ENCODE measurements around the gene DAPK1.

The DAPK1 gene

DNA sequence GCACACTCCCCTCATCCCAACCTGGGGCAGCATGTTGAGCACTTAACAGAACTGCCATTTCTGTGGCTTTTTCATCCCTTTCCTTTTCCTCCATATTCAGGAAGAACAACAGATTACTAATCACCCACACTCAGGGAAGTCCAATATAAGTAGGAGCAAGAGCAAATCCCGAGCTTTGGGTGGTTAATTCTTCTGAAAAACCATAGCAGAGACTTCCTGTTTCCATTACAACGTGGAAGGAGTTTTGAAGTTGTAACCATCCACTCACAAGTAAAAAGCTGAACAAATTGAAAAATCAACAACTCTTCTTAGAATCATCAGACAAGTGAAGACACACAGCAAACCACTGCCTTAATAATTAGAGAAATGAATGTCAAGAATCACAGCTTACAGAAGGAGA is 236.4 kb downstream of the DAPK1 start:
- DNase-seq: no peak
- H3K4me2 ChIP-seq (ENCODE audit: low read depth, low read length): no peak overlapping the region
- TF ChIP-seq EZH2 (optimal IDR thresholded peaks at IDR 0.05; ENCODE audit: low read depth, low read length): no peak
- TF ChIP-seq EZH2phosphoT487 (IDR thresholded peaks at IDR 0.05; ENCODE audit: low read length): no peak
- TF ChIP-seq, protein P1, sequence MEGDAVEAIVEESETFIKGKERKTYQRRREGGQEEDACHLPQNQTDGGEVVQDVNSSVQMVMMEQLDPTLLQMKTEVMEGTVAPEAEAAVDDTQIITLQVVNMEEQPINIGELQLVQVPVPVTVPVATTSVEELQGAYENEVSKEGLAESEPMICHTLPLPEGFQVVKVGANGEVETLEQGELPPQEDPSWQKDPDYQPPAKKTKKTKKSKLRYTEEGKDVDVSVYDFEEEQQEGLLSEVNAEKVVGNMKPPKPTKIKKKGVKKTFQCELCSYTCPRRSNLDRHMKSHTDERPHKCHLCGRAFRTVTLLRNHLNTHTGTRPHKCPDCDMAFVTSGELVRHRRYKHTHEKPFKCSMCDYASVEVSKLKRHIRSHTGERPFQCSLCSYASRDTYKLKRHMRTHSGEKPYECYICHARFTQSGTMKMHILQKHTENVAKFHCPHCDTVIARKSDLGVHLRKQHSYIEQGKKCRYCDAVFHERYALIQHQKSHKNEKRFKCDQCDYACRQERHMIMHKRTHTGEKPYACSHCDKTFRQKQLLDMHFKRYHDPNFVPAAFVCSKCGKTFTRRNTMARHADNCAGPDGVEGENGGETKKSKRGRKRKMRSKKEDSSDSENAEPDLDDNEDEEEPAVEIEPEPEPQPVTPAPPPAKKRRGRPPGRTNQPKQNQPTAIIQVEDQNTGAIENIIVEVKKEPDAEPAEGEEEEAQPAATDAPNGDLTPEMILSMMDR (IDR thresholded peaks at IDR 0.05; ENCODE audit: low read length): no peak

DNA sequence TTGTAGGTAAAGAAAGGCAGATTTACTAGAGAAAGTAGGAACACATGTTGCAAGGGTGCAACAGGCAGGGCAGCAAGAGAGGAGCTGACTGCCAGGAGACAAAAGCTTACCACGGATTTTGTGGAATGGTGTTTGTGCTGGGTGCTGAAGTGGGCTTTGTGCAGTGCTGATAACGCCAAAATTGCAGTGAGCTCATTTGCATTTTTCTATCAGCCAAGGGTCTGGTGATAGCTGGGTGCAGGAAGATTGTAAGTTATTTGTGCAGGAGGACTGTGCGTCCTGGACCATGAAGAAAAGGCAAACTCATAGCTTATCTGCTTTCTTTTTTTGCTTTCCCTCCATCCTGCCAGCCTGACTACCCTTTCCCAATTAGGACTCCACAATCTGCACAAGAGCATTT is 241.9 kb downstream of the DAPK1 start:
- Histone ChIP-seq H3K79me2 (ENCODE audit: low read length) (no peaks in the 10 kb centered on the region), H3K9me2 (replicated peaks; ENCODE audit: insufficient read depth, low read length) (no peaks in the 10 kb centered on the region), H4K20me1 (ENCODE audit: insufficient read depth, low read length) (no peaks in the 10 kb centered on the region), H3K4me3 (ENCODE audit: low read length) (no peak overlapping the region), H3K27me3 (replicated peaks; ENCODE audit: insufficient read depth, low read length) (no peaks in the 10 kb centered on the region), H3K4me2 (ENCODE audit: low read depth, low read length) (no peak overlapping the region), H3K4me1 (ENCODE audit: low read length) (no peaks in the 10 kb centered on the region), H3K9me3 (replicated peaks; ENCODE audit: insufficient read depth, low read length) (no peaks in the 10 kb centered on the region), H3F3A (ENCODE audit: insufficient read depth, low read length) (no peaks in the 10 kb centered on the region), H3K9ac (ENCODE audit: low read length) (no peak overlapping the region), H3K27ac (ENCODE audit: low read length) (no peak overlapping the region), H3K36me3 (replicated peaks; ENCODE audit: insufficient read depth, low read length) (no peaks in the 10 kb centered on the region), H2AFZ (ENCODE audit: low read length) (no peak overlapping the region)
- TF ChIP-seq EZH2phosphoT487 (IDR thresholded peaks at IDR 0.05; ENCODE audit: low read length) (no peak), EZH2 (optimal IDR thresholded peaks at IDR 0.05; ENCODE audit: low read depth, low read length) (no peak)
- TF ChIP-seq, protein P1 (IDR thresholded peaks at IDR 0.05; ENCODE audit: low read length): no peak
- DNase-seq: no peak

More for the DNA sequence above, 236.4 kb downstream of the DAPK1 start:
- no peaks in the 10 kb centered on the region for H3F3A ChIP-seq (ENCODE audit: insufficient read depth, low read length)
- H3K27me3 ChIP-seq (replicated peaks; ENCODE audit: insufficient read depth, low read length): no peaks in the 10 kb centered on the region
- no peaks in the 10 kb centered on the region for H3K79me2 ChIP-seq (ENCODE audit: low read length)
- H3K27ac ChIP-seq (ENCODE audit: low read length): no peak overlapping the region
- H3K4me1 ChIP-seq (ENCODE audit: low read length): no peaks in the 10 kb centered on the region
- H4K20me1 ChIP-seq (ENCODE audit: insufficient read depth, low read length): no peaks in the 10 kb centered on the region
- H2AFZ ChIP-seq (ENCODE audit: low read length): no peak overlapping the region
- no peaks in the 10 kb centered on the region for H3K36me3 ChIP-seq (replicated peaks; ENCODE audit: insufficient read depth, low read length)
- H3K9me2 ChIP-seq (replicated peaks; ENCODE audit: insufficient read depth, low read length): no peaks in the 10 kb centered on the region
- no peaks in the 10 kb centered on the region for H3K9me3 ChIP-seq (replicated peaks; ENCODE audit: insufficient read depth, low read length)
- no peak overlapping the region for H3K4me3 ChIP-seq (ENCODE audit: low read length)
- no peak overlapping the region for H3K9ac ChIP-seq (ENCODE audit: low read length)

DNA sequence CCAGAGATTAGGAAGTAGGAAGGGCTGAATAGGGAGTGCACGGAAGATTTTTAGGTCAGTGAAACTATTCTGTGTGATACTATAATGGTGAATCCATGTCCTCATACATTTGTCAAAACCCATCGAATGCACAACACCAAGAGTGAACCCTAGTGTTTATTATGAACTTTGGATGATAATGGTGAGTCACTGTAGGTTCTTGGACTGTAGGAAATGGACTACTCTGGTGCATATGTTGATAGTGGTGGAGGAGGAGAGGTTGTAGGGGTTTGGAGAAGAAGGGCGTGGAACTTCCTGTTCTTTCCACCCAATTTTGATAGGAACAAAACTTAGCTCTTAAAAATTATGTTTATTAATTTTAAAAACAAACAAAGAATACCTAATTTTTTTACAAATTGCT is 242.5 kb downstream of the DAPK1 start:
- H3K9me2 ChIP-seq (replicated peaks; ENCODE audit: insufficient read depth, low read length): no peaks in the 10 kb centered on the region

More for the DNA sequence above, 242.5 kb downstream of the DAPK1 start:
- H3K36me3 ChIP-seq (replicated peaks; ENCODE audit: insufficient read depth, low read length): no peaks in the 10 kb centered on the region
- TF ChIP-seq, protein P1 (IDR thresholded peaks at IDR 0.05; ENCODE audit: low read length): no peak
- H3K4me3 ChIP-seq (ENCODE audit: low read length): no peak overlapping the region
- no peaks in the 10 kb centered on the region for H3K9me3 ChIP-seq (replicated peaks; ENCODE audit: insufficient read depth, low read length)
- no peak overlapping the region for H3K4me2 ChIP-seq (ENCODE audit: low read depth, low read length)
- no peaks in the 10 kb centered on the region for H3K27me3 ChIP-seq (replicated peaks; ENCODE audit: insufficient read depth, low read length)
- H3K79me2 ChIP-seq (ENCODE audit: low read length): no peaks in the 10 kb centered on the region
- H3K4me1 ChIP-seq (ENCODE audit: low read length): no peaks in the 10 kb centered on the region
- no peaks in the 10 kb centered on the region for H3F3A ChIP-seq (ENCODE audit: insufficient read depth, low read length)
- H2AFZ ChIP-seq (ENCODE audit: low read length): no peak overlapping the region
- DNase-seq: no peak
- no peaks in the 10 kb centered on the region for H4K20me1 ChIP-seq (ENCODE audit: insufficient read depth, low read length)
- H3K9ac ChIP-seq (ENCODE audit: low read length): no peak overlapping the region
- H3K27ac ChIP-seq (ENCODE audit: low read length): no peak overlapping the region
